ENCODE results near the gene ZBTB25. TPM values are rescaled to one million over a fixed set of nuclear protein-coding genes. Genes with fewer than 3 reads are reported as not detected.

The ZBTB25 gene
- total RNA-seq, 1 experiment from 2014 or later: 19.0 TPM

- TF ChIP-seq, protein P1, sequence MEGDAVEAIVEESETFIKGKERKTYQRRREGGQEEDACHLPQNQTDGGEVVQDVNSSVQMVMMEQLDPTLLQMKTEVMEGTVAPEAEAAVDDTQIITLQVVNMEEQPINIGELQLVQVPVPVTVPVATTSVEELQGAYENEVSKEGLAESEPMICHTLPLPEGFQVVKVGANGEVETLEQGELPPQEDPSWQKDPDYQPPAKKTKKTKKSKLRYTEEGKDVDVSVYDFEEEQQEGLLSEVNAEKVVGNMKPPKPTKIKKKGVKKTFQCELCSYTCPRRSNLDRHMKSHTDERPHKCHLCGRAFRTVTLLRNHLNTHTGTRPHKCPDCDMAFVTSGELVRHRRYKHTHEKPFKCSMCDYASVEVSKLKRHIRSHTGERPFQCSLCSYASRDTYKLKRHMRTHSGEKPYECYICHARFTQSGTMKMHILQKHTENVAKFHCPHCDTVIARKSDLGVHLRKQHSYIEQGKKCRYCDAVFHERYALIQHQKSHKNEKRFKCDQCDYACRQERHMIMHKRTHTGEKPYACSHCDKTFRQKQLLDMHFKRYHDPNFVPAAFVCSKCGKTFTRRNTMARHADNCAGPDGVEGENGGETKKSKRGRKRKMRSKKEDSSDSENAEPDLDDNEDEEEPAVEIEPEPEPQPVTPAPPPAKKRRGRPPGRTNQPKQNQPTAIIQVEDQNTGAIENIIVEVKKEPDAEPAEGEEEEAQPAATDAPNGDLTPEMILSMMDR (IDR thresholded peaks at IDR 0.05 in 2 of 3, conservative IDR thresholded peaks at IDR 0.05 in 1 of 3; ENCODE audit: borderline replicate concordance in 1 of 3, insufficient read depth in 1 of 3, low read depth in 2 of 3, low read length in 2 of 3): no peak
- TF ChIP-seq EZH2 (IDR thresholded peaks at IDR 0.05): no peak
- no peak for TF ChIP-seq MAX (IDR thresholded peaks at IDR 0.05)
- TF ChIP-seq CEBPB (IDR thresholded peaks at IDR 0.05; ENCODE audit: low read depth): no peak
- no peak for TF ChIP-seq POLR2A (IDR thresholded peaks at IDR 0.05; ENCODE audit: borderline replicate concordance, extremely low read depth, insufficient read depth, insufficient read length)
- no peak for TF ChIP-seq POLR2AphosphoS5 (IDR thresholded peaks at IDR 0.05; ENCODE audit: low read depth, low read length)
- TF ChIP-seq SIN3A (IDR thresholded peaks at IDR 0.05; ENCODE audit: low read depth): no peak
Observed at GRCh38 chr14:64421166-64421565, 82.5 kb downstream of the ZBTB25 start (continued).

DNA sequence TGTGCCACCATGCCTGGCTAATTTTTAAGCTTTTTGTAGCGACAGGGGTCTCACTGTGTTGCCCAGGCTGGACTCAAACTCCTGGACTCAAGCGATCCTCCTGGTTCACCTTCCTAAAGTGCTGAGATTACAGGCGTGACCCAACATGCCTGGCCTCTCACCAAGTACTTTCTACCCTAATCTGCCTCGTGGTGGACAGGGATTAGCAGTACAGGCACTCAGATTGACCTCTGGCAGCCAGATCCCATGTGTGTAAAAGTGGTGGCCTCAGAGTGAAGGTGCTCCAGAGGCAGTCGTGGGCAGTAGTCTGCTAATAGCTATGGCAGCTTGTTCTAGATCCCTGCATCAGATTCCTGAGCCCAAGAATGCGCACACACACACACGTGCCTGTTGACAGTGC, 84.6 kb downstream of the ZBTB25 start:
- no peaks in the 10 kb centered on the region for H3K9me2 ChIP-seq (ENCODE audit: insufficient read depth)
- no peaks in the 10 kb centered on the region for H3K9me3 ChIP-seq (ENCODE audit: control insufficient read depth in 1 of 2, insufficient read depth in 1 of 2, low read depth in 1 of 2, low read length in 2 of 2)
- no peak for TF ChIP-seq ATF3 (IDR thresholded peaks at IDR 0.05)
- no peak for TF ChIP-seq YY1 (IDR thresholded peaks at IDR 0.05; ENCODE audit: extremely low read depth, insufficient replicate concordance, low read depth, low read length)
- no peaks in the 10 kb centered on the region for H4K20me1 ChIP-seq (ENCODE audit: insufficient read depth)
- no TSS peak for BruUV-seq (replicated peaks)
- H3K79me2 ChIP-seq (ENCODE audit: insufficient read depth, low read length): no peaks in the 10 kb centered on the region
- ATAC-seq (no peak), DNase-seq (ENCODE audit: low read depth, low spot score) (no peak)
- peaks cover 8 to 13% of the 10 kb centered on the region in 2 experiments for H3K4me1 ChIP-seq (ENCODE audit: control insufficient read depth in 1 of 2, insufficient read depth in 2 of 2, low read length in 2 of 2)
- RAD21 ChIA-PET (ENCODE audit: low non-redundant PET in 1 of 2, low total read pairs in 2 of 2, uncharacterized antibody in 2 of 2, unreplicated experiment in 2 of 2): no interaction called here
- no peak overlapping the region for H3K4me2 ChIP-seq (ENCODE audit: low read length)
- H3K9ac ChIP-seq (ENCODE audit: low read length): no peak overlapping the region
- H3K36me3 ChIP-seq (ENCODE audit: control insufficient read depth in 1 of 2, insufficient read depth in 2 of 2, low read length in 2 of 2): peaks cover 26 to 60% of the 10 kb centered on the region in 2 experiments; a peak in 3 of 4 replicates
- no peak overlapping the region for H3K4me3 ChIP-seq (replicated peaks in 1 of 2; ENCODE audit: low read depth in 1 of 2, low read length in 2 of 2)
- CTCF ChIA-PET: interaction anchor here (3.2 kb wide), 1 partner anchor 11 kb away, joined by 14 read pairs; no protein-coding TSS in a partner anchor
- no peak overlapping the region for H2AFZ ChIP-seq (ENCODE audit: low read depth, low read length, poor library complexity, severe bottlenecking)
- intact Hi-C loops (cut with micrococcal nuclease): no loop called here
- H3K27me3 ChIP-seq (ENCODE audit: insufficient read depth, low read length): no peaks in the 10 kb centered on the region
- POLR2A ChIA-PET: no interaction called here
- no peak overlapping the region for H3K27ac ChIP-seq (ENCODE audit: low read depth, low read length)

All from HCT116 (cell line).